ENCODE data around the gene ANKRD53. TPM values are rescaled to one million over a fixed set of nuclear protein-coding genes. Genes with fewer than 3 reads are reported as not detected.

ANKRD53 gene
- total and polyA plus RNA-seq, 9 of the 15 experiments (the other 6 are each of a cell fraction or from before 2014, with no cell fraction given), result 0.18 TPM; not detected in 8

DNA sequence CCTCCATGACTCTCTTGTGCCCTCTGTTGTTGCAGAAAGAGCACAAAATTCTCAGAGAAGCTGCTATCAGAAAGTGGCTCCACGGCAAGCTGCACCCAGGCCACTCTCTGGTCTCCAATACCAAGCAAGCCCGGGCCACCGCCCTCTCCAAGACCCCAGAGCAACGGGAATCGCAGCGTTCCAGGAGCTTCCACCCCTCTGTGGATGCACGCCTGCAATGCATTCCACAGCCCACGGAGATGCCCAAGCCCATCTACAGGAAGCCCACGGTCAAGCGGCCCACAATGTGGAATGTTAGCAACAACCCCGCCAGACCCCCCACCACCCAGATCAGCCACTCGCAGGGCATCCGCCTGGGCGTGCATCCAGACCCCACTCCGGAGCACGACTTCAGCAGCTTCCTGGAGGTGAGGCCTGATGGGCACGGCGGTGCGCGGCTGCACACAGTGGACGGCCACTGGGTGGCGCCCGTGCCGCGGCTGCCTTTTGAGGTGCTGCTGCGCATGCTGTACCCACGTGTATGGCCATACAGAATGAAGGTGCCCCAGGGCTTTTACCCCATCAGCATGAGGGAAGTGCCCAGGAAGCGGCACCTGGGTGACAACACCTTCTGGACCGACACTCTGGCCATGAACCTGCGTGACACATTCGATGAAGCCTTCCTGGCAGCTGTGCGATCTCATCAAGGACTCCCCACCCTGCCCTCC is 6.3 kb downstream of the ANKRD53 start (continued):
- TF ChIP-seq, protein P1, sequence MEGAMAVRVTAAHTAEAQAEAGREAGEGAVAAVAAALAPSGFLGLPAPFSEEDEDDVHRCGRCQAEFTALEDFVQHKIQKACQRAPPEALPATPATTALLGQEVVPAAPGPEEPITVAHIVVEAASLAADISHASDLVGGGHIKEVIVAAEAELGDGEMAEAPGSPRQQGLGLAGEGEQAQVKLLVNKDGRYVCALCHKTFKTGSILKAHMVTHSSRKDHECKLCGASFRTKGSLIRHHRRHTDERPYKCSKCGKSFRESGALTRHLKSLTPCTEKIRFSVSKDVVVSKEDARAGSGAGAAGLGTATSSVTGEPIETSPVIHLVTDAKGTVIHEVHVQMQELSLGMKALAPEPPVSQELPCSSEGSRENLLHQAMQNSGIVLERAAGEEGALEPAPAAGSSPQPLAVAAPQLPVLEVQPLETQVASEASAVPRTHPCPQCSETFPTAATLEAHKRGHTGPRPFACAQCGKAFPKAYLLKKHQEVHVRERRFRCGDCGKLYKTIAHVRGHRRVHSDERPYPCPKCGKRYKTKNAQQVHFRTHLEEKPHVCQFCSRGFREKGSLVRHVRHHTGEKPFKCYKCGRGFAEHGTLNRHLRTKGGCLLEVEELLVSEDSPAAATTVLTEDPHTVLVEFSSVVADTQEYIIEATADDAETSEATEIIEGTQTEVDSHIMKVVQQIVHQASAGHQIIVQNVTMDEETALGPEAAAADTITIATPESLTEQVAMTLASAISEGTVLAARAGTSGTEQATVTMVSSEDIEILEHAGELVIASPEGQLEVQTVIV (CRISPR knock-in tag; IDR thresholded peaks at IDR 0.05; ENCODE audit: borderline replicate concordance), result no peak
- no peak for TF ChIP-seq ZFP30 (CRISPR knock-in tag; IDR thresholded peaks at IDR 0.05; ENCODE audit: borderline replicate concordance)
- TF ChIP-seq ZNF197 (CRISPR knock-in tag; IDR thresholded peaks at IDR 0.05; ENCODE audit: low read depth), result no peak
- TF ChIP-seq ZNF175 (CRISPR knock-in tag; IDR thresholded peaks at IDR 0.05; ENCODE audit: low read depth), result no peak
- no peak for TF ChIP-seq ZNF644 (tag; IDR thresholded peaks at IDR 0.05; ENCODE audit: low read depth)
- TF ChIP-seq RREB1 (CRISPR knock-in tag; IDR thresholded peaks at IDR 0.05), result no peak
- TF ChIP-seq SRSF1 (IDR thresholded peaks at IDR 0.05; ENCODE audit: low read depth, low read length), result no peak
- TF ChIP-seq ILF3 (IDR thresholded peaks at IDR 0.05; ENCODE audit: borderline replicate concordance), result no peak
- no peak for TF ChIP-seq PREB (CRISPR knock-in tag; IDR thresholded peaks at IDR 0.05)
- no peak for TF ChIP-seq STAG1 (CRISPR knock-in tag; IDR thresholded peaks at IDR 0.05; ENCODE audit: borderline replicate concordance)
- TF ChIP-seq ZNF316 (IDR thresholded peaks at IDR 0.05), result no peak
- no peak for TF ChIP-seq MCM7 (IDR thresholded peaks at IDR 0.05)
- TF ChIP-seq, protein P2, sequence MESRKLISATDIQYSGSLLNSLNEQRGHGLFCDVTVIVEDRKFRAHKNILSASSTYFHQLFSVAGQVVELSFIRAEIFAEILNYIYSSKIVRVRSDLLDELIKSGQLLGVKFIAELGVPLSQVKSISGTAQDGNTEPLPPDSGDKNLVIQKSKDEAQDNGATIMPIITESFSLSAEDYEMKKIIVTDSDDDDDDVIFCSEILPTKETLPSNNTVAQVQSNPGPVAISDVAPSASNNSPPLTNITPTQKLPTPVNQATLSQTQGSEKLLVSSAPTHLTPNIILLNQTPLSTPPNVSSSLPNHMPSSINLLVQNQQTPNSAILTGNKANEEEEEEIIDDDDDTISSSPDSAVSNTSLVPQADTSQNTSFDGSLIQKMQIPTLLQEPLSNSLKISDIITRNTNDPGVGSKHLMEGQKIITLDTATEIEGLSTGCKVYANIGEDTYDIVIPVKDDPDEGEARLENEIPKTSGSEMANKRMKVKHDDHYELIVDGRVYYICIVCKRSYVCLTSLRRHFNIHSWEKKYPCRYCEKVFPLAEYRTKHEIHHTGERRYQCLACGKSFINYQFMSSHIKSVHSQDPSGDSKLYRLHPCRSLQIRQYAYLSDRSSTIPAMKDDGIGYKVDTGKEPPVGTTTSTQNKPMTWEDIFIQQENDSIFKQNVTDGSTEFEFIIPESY (CRISPR knock-in tag; IDR thresholded peaks at IDR 0.05), result peak; percentile 99
- no peak for TF ChIP-seq ARNT (IDR thresholded peaks at IDR 0.05)
- peak; percentile 17 to 24; a peak in 1 of 4 replicates for TF ChIP-seq NRF1 (conservative IDR thresholded peaks at IDR 0.05 in 1 of 2, IDR thresholded peaks at IDR 0.05 in 1 of 2)

Data from K562 (cell line).